T-cell (primary cell): ENCODE results near the gene TSR3. TPM values are rescaled to one million over a fixed set of nuclear protein-coding genes. Genes with fewer than 3 reads are reported as not detected.

Experiments used
- total RNA-seq, 35 experiments: library from RNA in 6 of 35; stranded (reverse) in 6 of 35; fragments of 120-200 nt in 1 of 35; gene quantifications; one replicate each; pipeline versions ENCODE4 v1.2.1 to v1.2.4 and lab custom pipeline; 2013 to 2026

Gene TSR3
- total RNA-seq, 5 donors from 2014 or later (not counting 1 experiment from before 2014, with no cell fraction given) = 25.4 to 53.1 (median 48.1) TPM

Other genes starting within 250 kb of the TSR3 start
- gene CACNA1H, start 198.8 kb downstream of the TSR3 start, total RNA-seq = 1 to 10 TPM; 3.4 to 8.2 (median 4.8) TPM
- not detected for gene TPSG1, start 126.6 kb downstream of the TSR3 start, total RNA-seq
- gene TPSB2, start 121.7 kb downstream of the TSR3 start, total RNA-seq = 1 to 10 TPM in 1 of 5 donors, under 1 TPM in 3, not detected in 1; 0.32 to 4.3 (median 0.52) TPM
- 1 to 10 TPM in 2 of 5 donors, under 1 TPM in 1, not detected in 2; 0.39 to 1.6 (median 1.2) TPM for gene TPSAB1, start 111.2 kb downstream of the TSR3 start, total RNA-seq
- under 1 TPM in 4 of 5 donors, not detected in 1; 0.28 to 0.40 (median 0.31) TPM for gene TPSD1, start 95.8 kb downstream of the TSR3 start, total RNA-seq
- 100 to 1,000 TPM; 173 to 247 (median 190) TPM for gene UBE2I, start 42.2 kb downstream of the TSR3 start, total RNA-seq
- 10 to 100 TPM in 4 of 5 donors, 1 to 10 TPM in 1; 9.1 to 12.8 (median 12.7) TPM for gene BAIAP3, start 18.2 kb downstream of the TSR3 start, total RNA-seq
- gene GNPTG, start 53 bp upstream of the TSR3 start, total RNA-seq = 10 to 100 TPM; 42.6 to 66.5 (median 63.1) TPM
- gene UNKL, start 62.8 kb upstream of the TSR3 start, total RNA-seq = 100 to 1,000 TPM in 3 of 5 donors, 10 to 100 TPM in 2; 85.3 to 131 (median 113) TPM
- gene UQCC4, start 68.9 kb upstream of the TSR3 start, total RNA-seq = 10 to 100 TPM in 3 of 5 donors, 1 to 10 TPM in 2; 8.4 to 12.9 (median 10.8) TPM
- gene PERCC1, start 79.2 kb upstream of the TSR3 start, total RNA-seq = 1 to 10 TPM in 2 of 5 donors, under 1 TPM in 3; 0.36 to 1.6 (median 0.90) TPM
- gene CCDC154, start 92.7 kb upstream of the TSR3 start, total RNA-seq = 1 to 10 TPM; 2.5 to 9.3 (median 6.5) TPM
- 100 to 1,000 TPM in 3 of 5 donors, 10 to 100 TPM in 2; 77.1 to 141 (median 114) TPM for gene CLCN7, start 123.2 kb upstream of the TSR3 start, total RNA-seq
- under 1 TPM in 1 of 5 donors, not detected in 4; 0.26 TPM for gene PTX4, start 137.1 kb upstream of the TSR3 start, total RNA-seq
- gene TELO2, start 141.5 kb upstream of the TSR3 start, total RNA-seq = 10 to 100 TPM; 36.0 to 73.0 (median 56.1) TPM
- gene TMEM204, start 181.8 kb upstream of the TSR3 start, total RNA-seq = 100 to 1,000 TPM in 3 of 5 donors, 10 to 100 TPM in 2; 33.1 to 158 (median 115) TPM